T-helper 1 cell (primary cell): Measurements from ENCODE around the gene OGFR.
A peak's percentile ranks its signal among the peaks of the same experiment; 100 is the strongest.

ENCODE experiments used
- DNase-seq, 5 donors: peaks; one replicate each; pipeline ENCODE4 v3.0.0-alpha.2; 2012 to 2020

Gene OGFR

DNA sequence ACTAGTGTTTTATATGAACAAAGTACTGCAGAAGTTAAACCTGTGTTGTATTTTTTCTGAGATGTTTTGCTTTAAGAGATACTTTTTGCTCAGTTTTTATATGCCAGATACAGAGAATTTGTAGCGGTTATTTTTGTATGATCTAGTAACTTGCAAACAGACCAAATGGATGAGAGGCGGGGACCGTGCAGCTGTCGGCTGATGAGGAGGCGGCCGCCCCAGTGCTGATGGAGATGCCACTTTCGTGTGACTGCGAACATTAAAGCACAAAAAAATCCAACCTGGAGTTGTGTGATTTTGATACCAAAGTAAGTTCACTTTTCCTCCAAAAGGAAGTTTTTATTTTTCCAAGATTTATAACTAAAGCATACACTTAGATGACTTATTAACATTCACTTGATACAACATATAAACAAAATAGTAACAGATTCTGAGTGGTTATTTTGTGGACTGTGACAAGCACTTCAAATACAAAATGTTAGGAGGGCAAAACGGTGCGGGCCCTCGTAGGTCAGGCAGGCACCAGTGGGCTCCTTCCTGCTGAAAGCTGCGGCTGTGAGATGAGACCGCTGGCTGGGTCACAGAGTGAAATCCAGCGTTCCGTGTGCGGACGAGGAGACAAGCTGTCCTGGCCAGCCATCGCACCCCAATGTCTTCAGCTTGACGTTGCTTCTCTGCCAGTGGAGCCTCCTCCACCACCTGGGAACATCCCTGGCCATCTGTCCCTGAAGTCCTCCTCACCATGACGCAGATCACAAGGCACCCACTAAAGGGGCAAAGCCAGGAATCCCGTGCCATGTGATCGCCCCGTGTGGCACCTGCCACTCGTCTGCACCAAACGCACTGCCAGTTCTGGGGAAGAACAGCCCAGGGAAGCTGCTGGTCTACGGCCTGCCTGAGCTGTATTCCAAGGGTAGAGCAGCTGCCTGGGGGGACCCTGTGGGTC is 4.0 kb upstream of the OGFR start:
- DNase-seq, result no peak

DNA sequence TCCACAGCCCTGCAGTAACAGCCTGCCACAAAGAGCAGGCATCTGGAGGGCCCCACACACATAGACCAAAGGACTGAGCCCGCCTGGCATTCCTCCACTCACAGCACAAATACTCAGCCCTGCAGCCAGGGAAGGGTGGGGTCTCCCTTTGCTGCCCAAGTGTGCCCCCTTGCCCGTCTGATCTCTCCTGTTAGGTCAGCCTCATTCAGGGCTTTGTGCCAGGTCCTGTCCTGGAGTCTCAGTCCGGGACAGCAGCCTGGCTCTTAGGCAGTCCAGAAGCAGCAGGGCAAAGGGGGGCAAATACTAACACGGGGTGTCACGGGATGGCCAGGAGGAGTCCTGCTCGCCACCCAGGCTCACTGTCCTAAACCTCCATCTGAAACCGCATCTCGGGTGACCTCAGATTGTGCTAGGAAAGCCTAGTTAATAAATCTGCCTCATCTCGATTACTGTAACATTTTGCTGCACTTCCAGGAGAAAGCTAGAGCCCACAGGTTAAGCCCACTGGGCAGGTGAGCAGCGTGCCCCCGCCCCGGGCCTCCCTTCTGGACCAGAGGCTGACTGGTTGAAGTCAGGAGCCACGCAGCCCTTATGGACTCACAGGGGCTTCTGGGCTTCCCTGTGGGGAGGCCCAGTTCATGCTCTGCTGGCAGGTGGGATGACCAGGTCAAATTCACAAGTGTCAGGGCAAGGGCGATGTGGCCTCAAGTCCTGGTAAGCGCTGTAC is 3.2 kb upstream of the OGFR start:
- DNase-seq, result no peak

DNA sequence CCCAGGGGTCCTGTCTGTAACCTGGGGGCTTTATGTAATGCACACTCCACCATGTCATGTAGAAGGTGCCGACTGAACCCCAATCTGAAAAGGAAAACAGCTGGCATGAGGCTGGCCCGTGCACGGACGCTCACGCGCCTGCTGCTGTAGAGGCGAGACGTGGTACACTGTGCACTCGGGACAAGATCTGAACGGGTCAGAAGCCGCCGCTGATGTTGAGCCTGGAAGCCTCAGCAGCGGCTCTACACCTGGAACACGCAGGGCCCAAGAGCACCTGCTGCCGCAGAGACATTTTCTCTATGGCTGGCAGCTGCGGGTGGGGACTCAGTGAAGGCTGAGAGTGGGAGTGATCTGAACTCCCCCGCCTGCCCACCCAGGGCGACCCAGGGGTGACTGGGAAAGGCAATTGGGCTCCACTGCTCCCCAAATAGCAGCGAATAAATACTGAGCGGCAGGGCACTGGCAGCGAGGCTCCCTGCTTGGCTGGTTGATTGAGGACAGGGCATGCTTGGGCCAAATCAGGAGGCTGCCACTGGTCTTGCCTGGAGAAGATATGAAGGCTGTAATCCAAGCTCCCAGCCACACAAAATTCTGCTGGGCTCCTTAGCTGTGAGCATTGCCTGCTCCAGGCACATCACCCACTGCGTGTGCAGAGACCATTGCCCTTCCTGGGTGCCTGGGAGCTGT is 2.5 kb upstream of the OGFR start:
- DNase-seq, result no peak

- no peak for DNase-seq
Observed at GRCh38 chr20:62804021-62804626, 511 bp upstream of the OGFR start.

GRCh38 chr20:62805155-62805710 is 598 bp downstream of the OGFR start:
- DNase-seq, result peak in 1 of 5 donors; percentile 27

DNA sequence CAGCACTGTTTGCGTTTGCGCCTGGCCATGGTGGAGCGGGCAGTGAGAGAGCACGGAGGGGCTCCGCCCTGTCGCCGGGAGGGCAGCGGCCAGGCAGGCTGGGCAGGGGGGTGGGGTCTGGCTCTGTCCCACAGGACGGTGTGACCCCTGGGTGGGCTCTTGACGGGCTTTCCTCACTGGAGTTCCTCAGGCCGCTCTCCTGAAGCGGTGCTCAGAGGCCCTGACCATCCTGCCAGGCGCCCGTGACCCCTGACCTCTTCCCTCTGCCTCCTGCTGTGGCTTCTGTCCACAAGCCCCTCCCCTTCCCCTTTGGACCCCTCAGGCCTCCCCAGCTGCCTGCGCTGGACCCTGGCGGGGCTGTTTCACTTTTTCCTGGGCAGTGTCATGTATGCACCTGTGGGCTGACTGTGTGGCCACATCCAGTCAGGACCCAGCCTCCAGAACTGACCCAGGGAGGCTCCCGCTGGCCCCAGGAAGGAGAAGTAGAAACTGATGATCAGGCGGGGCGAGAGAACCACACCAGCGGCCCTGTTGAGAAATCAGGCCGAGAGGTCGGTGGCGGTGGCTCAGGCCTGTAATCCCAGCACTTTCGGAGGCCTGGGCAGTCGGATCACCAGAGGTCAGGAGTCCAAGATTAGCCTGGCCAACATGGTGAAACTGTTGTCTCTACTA is 1.2 kb downstream of the OGFR start:
- DNase-seq, result no peak

DNA sequence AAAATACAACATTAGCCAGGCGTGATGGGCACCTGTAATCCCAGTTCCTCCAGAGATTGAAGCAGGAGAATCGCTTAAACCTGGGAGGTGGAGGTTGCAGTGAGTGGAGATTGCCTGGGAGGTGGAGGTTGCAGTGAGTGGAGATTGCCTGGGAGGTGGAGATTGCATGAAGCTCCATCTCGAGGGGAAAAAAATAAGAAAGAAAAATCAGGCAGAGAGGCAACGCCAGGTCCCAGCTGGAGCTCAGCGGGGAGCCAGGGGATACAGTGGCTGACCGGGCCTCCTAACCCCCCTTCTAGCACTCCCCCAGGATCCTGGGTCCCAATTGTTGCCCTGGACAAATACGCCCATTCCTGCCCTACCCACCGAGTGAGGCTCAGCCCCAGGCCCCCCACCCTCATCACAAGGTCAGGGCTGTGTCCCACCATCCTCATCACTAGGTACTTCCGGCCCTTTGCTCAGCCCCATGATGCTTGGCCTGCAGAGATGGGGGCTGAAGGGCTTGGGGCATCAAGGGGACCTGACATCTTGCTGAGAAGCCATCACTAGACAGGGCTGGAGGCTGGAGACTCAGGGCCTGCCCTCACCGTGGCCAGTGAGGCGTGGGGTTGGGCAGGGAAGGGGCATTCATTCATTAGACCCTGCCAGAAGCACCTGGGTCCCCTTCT is 1.9 kb downstream of the OGFR start:
- DNase-seq, result no peak

- DNase-seq, result no peak
Observed at GRCh38 chr20:62807444-62808210, 3.0 kb downstream of the OGFR start.

GRCh38 chr20:62808211-62808865 is 3.7 kb downstream of the OGFR start:
- peak; percentile 49 to 76 (median 67) for DNase-seq

DNA sequence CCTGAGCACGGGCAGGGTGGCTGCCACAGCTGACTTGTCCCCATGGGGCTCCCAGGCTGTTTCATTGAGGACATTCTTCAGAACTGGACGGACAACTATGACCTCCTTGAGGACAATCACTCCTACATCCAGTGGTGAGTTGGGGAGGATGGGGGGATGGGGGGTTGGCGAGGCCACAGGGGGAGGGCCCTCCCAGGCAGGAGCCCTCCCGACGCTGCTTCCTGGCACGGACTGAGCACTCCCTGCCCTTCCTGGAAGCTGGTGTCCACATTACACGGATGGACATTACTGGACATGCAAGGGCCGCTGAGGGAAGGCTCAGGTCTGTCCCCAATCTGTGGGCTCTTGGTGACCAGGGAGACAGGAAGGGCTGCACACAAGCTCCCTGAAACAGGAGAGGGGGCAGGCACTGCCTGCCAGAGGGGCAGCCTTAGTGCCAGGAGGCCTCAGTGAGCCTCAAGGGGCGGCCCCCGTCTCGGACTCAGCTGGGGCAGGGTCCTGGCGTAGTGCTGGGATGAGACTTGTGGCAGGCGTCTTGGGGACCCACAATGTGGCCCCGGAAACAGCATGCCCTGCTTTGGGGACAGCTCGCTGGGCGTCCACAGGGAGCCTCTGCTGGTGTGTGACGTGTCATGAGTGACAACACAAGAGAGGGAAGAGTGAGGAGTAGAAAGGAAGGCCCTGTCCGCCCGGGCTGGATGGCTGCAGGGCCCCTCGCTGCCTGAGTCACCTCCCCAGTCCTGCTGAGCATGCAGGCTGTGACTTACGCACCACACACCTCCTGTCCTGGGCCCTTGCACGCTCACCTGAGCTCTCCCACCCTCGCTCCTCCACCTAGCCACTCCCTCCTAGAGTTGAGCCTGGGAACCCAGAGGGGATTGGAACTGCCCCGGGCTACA is 5.1 kb downstream of the OGFR start:
- DNase-seq, result no peak

DNA sequence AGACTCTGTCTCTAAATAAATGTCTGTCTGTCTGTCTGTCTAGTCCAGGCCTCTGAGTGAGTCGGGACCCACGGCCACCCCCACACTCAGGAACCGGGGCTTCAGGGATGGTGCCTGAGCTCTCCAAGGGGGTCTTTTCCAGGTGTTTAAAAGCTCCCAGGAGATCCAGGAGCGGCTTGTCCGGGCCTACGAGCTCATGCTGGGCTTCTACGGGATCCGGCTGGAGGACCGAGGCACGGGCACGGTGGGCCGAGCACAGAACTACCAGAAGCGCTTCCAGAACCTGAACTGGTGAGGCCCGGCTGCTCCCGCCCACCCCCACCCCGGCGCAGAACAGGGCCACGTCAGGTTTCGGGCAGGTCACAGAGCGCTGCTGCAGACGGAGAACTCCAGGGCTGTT is 6.7 kb downstream of the OGFR start:
- DNase-seq, result no peak

DNA sequence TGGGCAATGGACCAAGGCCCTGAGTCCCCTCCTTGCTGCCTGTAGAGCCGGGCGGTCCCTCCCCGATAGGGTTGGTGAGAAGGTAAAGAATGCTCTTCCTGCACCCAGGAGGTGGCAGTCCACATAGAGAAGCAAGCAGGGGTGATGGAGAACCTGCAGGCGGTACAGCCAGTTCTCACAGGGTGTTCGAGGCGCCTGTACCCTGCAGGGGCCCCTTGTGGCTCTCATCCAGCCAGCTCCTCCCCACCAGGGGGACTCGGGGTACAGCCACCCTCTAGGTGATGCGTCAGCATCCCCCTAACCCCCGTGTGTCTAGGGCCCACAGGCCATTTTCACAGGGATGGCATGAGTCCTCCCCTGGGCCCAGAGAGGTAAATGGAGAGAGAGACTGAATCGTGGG is 7.1 kb downstream of the OGFR start:
- no peak for DNase-seq

GRCh38 chr20:62812181-62812906 is 7.7 kb downstream of the OGFR start:
- no peak for DNase-seq

DNA sequence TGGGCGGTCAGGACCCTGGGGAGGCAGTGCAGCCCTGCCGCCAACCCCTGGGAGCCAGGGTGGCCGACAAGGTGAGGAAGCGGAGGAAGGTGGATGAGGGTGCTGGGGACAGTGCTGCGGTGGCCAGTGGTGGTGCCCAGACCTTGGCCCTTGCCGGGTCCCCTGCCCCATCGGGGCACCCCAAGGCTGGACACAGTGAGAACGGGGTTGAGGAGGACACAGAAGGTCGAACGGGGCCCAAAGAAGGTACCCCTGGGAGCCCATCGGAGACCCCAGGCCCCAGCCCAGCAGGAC is 8.2 kb downstream of the OGFR start:
- DNase-seq, result no peak

- DNase-seq, result no peak
Observed at GRCh38 chr20:62813588-62813987, 9.0 kb downstream of the OGFR start.

DNA sequence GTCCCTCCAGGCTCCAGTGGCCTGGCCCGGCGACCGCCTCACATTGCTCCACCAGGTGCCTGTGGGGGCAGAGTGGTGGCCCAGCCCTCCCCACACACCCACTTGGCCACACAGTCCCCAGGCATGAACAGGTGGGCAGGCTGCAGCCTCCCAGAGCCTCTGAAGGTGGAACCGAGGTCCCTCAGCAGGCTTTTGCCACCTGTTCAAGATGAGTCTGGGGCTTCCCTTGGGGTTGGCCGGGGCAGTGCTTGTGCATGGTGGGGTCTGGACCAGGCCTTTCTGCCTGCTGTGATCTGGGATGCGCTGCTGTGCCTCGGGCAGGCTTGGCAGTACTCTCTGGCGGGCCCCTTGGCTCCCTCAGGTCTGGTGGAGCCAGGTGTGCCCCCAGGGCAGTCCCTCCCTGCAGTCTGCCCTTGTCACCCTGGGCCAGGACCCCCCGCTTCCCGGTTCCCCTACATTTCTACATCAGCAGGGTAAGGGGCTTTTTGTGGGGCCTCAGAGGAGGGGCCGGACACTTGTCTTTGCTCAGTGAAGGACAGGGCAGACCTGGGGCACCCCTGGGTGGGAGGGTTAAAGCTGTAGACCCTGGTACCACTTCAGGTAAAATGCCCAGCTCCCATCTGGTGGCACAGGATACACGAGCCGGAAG is 9.5 kb downstream of the OGFR start:
- no peak for DNase-seq

GRCh38 chr20:62814709-62815065 is 10.1 kb downstream of the OGFR start:
- DNase-seq, result no peak
